Naive B cell (primary cell): Measurements from ENCODE around the gene KLK14. TPM values are rescaled to one million over a fixed set of nuclear protein-coding genes. Genes with fewer than 3 reads are reported as not detected.

Experiments
- ATAC-seq, 2 donors: fragments of 150-1000 bp; cut with Tn5 transposase; 2 replicates each; pipeline ENCODE4 v1.10.0; 2021; ENCODE audit warnings: low read depth in 2 of 2, mild to moderate bottlenecking in 2 of 2, moderate library complexity in 2 of 2
- DNase-seq: peaks from one replicate; pipeline ENCODE4 v3.0.0; 2022
- H3K27ac Mint-ChIP-seq, 6 donors: one replicate each; pipeline ENCODE4 v1.8.0; 2020 to 2022; ENCODE audit warnings: mild to moderate bottlenecking in 6 of 6, mixed read lengths in 6 of 6, moderate library complexity in 5 of 6, inconsistent platforms in 2 of 6
- H3K27me3 Mint-ChIP-seq, 3 donors: one replicate each; pipeline ENCODE4 v1.8.0; 2021 to 2022; ENCODE audit warnings: mixed read lengths in 3 of 3, mild to moderate bottlenecking in 1 of 3
- H3K36me3 Mint-ChIP-seq, 2 donors: one replicate each; pipeline ENCODE4 v1.8.0; 2020 to 2022; ENCODE audit warnings: mixed read lengths in 2 of 2, inconsistent platforms in 1 of 2, mild to moderate bottlenecking in 1 of 2
- H3K4me1 Mint-ChIP-seq, 3 donors: one replicate each; pipeline ENCODE4 v1.8.0; 2020 to 2022; ENCODE audit warnings: mixed read lengths in 3 of 3, inconsistent platforms in 1 of 3, mild to moderate bottlenecking in 1 of 3, moderate library complexity in 1 of 3
- H3K4me3 Mint-ChIP-seq, 8 donors: one replicate each; pipeline ENCODE4 v1.8.0; 2020 to 2022; ENCODE audit warnings: mild to moderate bottlenecking in 8 of 8, mixed read lengths in 8 of 8, moderate library complexity in 8 of 8, inconsistent platforms in 2 of 8
- H3K9me3 Mint-ChIP-seq, 7 donors: one replicate each; pipeline ENCODE4 v1.8.0; 2020 to 2022; ENCODE audit warnings: mixed read lengths in 7 of 7, mild to moderate bottlenecking in 5 of 7, inconsistent platforms in 2 of 7, moderate library complexity in 1 of 7
- polyA plus RNA-seq, 6 donors: library from polyadenylated mRNA; unstranded; fragments of 300-500 nt; fragmentation: Illumina TruSeq; gene quantifications; one replicate each; pipeline ENCODE4 v1.2.3, GENCODE V29; 2021; ENCODE audit warnings: low read depth in 6 of 6

KLK14 gene
- polyA plus RNA-seq, 6 donors from 2014 or later, result 0.49 TPM; not detected in 5

DNA sequence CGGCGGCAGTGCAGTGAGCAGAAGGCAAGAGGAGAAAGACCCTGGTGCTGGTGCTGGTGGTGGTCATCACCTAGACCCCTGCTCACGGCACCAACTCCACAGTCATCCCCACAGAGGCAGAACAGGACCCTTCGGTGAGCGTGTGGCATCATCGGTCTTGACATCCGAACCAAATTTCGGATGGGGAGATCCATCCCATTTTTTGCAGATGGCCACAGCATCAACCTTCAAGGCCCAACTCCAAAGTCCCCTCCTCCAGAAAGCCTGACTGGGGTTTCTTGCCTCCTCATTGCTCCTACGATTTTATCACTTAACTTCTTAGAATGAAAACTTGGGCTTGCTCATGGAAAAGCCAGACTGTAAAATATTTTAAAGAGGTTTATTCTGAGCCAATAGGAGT lies 39.2 kb downstream of the KLK14 start:
- Mint-ChIP-seq H3K36me3 (no peaks in the 10 kb centered on the region), H3K9me3 (peaks cover 0 to 8% (median 2%) of the 10 kb centered on the region in 7 donors), H3K4me3 (no peak overlapping the region), H3K27me3 (peaks cover 6 to 26% (median 16%) of the 10 kb centered on the region in 3 donors), H3K27ac (no peak overlapping the region), H3K4me1 (no peaks in the 10 kb centered on the region)
- no peak for DNase-seq
- no peak for ATAC-seq

DNA sequence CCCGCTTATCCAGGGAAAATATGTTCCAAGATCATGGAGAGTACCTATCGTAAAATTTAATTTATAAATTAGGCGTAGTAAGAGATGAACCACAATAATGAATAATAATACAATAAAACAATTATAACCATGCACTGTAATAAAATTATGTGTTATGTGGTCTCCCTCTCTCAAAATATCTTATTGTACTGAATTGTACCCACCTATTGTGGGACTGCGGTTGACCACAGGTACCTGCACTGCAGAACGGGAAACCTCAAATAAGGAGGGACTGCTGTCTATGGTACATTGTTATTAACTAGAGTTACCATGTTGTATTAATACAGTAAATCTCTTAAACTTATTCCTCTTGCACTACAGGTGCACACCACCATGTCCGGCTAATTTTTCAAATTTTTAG lies 42.5 kb downstream of the KLK14 start:
- no peaks in the 10 kb centered on the region for H3K4me1 Mint-ChIP-seq
- H3K27me3 Mint-ChIP-seq, result peaks cover 5 to 11% (median 11%) of the 10 kb centered on the region in 3 donors
- DNase-seq (no peak), ATAC-seq (no peak)
- H3K9me3 Mint-ChIP-seq, result peaks cover 0 to 8% (median 2%) of the 10 kb centered on the region in 7 donors
- H3K4me3 Mint-ChIP-seq, result no peak overlapping the region
- no peak overlapping the region for H3K27ac Mint-ChIP-seq
- H3K36me3 Mint-ChIP-seq, result no peaks in the 10 kb centered on the region

DNA sequence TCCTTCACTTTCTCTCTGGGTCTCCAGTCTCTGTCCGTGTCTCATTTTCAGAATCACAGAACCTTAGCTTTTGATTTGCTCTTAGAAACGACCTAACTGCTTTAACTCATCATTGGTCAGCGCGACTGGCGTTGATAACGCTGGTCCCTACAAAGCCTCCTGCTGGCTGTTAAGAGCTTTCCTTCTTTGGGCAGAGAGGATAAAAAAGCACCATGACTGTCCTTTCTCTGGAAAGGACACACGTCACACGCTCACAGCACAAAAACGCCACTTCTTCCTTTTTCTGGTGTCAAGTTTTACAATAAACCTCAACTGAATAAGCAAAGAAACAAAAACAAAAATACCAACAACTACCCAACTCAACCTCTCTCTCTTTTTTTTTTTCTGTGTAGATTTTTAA lies 46.2 kb downstream of the KLK14 start:
- Mint-ChIP-seq H3K9me3 (peaks cover 0 to 2% (median 0%) of the 10 kb centered on the region in 7 donors), H3K27ac (peak overlapping the region in 1 of 6 donors; percentile 56), H3K27me3 (peaks cover 9 to 34% (median 30%) of the 10 kb centered on the region in 3 donors), H3K4me3 (no peak overlapping the region), H3K4me1 (no peaks in the 10 kb centered on the region), H3K36me3 (peaks cover 0 to 3% of the 10 kb centered on the region in 2 donors)
- ATAC-seq, result no peak
- DNase-seq, result no peak

DNA sequence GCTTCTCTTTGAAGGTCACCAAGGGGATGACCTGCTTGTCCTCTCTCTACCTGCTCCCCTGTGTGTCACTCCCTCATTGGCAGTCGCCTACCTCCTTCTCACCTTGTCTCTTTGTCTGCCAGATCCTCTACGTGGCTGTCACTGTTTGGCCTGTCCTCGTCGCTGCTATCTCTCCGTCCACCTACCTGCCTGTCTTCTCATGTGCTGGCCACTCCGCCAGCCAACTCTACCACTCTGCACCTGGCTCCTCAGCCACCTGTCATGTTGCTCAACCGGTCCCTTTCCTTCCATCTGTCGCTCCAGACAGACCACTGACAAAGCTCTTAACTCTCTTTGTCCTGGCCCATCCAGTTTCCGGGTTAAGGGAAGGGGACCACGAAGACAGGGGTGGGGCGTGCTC lies 48.0 kb downstream of the KLK14 start, which contains the start of gene KLK12:
Gene KLK12 (minus strand): TSS at position 299 of the 400 bp plus-strand sequence. CDS start 381 bp downstream, outside the sequence.
- Mint-ChIP-seq H3K36me3 (peaks cover 0 to 14% of the 10 kb centered on the region in 2 donors), H3K27ac (no peak within 1 kb of the TSS), H3K4me1 (no peaks in the 10 kb centered on the region), H3K27me3 (peaks cover 15 to 46% (median 43%) of the 10 kb centered on the region in 3 donors), H3K9me3 (peaks cover 0 to 10% (median 1%) of the 10 kb centered on the region in 7 donors), H3K4me3 (no peak within 1 kb of the TSS)
- ATAC-seq, result no peak
- DNase-seq, result no peak

DNA sequence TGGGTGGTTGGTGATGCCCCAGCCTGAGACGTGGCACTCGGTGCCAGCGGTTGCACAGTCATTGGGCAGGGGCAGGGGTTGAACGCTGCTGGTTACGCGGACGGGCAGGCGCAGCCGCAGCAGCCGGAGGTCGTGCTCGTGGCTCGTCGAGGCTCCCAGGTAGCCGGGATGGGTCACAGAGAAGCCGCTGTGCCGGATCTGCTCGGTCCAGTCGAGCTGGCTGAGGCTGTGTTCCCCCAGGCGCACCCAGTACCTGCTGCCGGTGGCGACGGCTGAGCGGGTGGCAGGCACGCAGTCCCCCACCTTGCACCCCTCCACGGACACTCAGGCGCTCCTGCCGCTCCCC lies 50.8 kb downstream of the KLK14 start:
- H3K4me3 Mint-ChIP-seq, result no peak overlapping the region
- H3K4me1 Mint-ChIP-seq, result no peaks in the 10 kb centered on the region
- DNase-seq (no peak), ATAC-seq (no peak)
- peaks cover 0 to 10% (median 4%) of the 10 kb centered on the region in 7 donors for H3K9me3 Mint-ChIP-seq
- H3K27ac Mint-ChIP-seq, result peak overlapping the region in 1 of 6 donors; percentile 90
- H3K27me3 Mint-ChIP-seq, result peaks cover 30 to 57% (median 55%) of the 10 kb centered on the region in 3 donors
- peaks cover 0 to 16% of the 10 kb centered on the region in 2 donors for H3K36me3 Mint-ChIP-seq

DNA sequence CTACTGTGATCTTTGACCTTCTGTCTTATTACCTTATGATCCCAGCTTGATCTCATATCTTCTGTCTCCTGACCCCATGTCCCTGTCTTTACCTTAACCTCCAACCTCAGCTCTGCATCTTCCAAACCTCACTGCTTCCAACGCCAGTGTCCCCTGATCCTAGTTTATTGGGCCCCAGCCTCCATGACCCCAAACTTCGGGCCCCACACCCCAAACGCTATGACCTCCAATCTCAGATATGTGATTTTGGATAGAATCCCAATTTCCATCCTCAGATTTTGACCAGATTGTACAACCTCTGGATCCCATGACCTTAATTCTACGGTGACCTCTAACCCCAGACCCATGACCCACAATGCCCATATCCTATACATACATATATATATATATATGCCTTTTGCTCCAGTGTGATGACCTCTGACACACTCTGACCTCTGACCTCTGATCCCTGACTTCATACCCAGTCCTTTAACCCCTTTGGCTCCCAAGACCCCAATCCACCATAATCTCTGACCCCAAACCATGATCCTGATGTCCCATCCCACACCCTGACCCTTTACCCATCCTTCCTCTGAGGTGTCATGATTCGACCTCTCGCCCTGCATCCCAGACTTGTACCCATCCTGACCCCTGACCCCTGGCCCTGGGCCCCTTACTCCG lies 51.3 kb downstream of the KLK14 start:
- Mint-ChIP-seq H3K27ac (peak overlapping the region in 1 of 6 donors; percentile 90), H3K36me3 (peaks cover 0 to 21% of the 10 kb centered on the region in 2 donors), H3K27me3 (peaks cover 30 to 62% (median 60%) of the 10 kb centered on the region in 3 donors), H3K4me1 (peaks cover 0 to 4% (median 0%) of the 10 kb centered on the region in 3 donors), H3K4me3 (no peak overlapping the region), H3K9me3 (peaks cover 0 to 10% (median 4%) of the 10 kb centered on the region in 7 donors)
- no peak for DNase-seq
- ATAC-seq, result no peak

DNA sequence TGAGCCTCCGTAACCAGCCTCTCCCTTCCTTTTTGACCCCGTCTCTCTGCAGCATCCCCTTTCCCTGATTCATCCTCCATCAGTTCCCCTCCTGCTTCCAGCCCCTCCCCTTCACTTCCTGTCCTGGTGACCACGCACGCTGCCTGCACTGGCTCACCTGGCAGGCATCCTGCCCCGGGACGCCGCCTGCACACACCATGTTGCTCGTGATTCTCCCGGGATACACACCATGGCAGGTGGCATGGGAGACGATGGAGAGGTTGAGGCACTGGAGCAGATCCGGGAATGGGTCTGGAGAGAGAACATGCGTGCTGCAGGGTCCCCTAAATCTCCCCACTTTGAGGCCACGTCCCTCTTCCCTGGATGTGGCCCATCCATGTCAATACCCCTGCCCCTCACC lies 52.1 kb downstream of the KLK14 start:
- Mint-ChIP-seq H3K4me3 (no peak overlapping the region), H3K27me3 (peaks cover 33 to 66% (median 58%) of the 10 kb centered on the region in 3 donors), H3K27ac (no peak overlapping the region), H3K4me1 (peaks cover 0 to 4% (median 0%) of the 10 kb centered on the region in 3 donors), H3K36me3 (peaks cover 0 to 22% of the 10 kb centered on the region in 2 donors), H3K9me3 (peaks cover 0 to 10% (median 4%) of the 10 kb centered on the region in 7 donors)
- ATAC-seq (no peak), DNase-seq (no peak)

DNA sequence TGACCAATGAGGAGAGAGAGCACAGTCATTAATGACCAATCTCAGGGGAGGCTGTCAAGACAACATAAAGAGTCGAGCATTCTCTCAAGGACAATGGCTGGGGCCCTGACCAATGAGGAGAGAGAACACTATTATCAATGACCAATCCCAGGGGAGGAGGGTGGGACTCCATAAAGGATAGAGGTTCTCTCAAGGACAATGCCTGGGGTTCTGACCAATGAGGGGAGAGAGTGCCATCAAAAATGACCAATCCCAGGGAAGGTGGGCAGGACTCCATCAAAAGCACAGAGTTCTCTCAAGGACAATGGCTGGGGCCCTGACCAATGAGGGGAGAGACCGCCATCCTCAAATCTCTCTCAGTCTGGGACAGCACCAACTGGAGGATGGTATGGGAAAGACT lies 53.0 kb downstream of the KLK14 start:
- H3K4me3 Mint-ChIP-seq, result no peak overlapping the region
- ATAC-seq (no peak), DNase-seq (no peak)
- H3K27me3 Mint-ChIP-seq, result peaks cover 40 to 66% (median 58%) of the 10 kb centered on the region in 3 donors
- peaks cover 0 to 10% (median 4%) of the 10 kb centered on the region in 7 donors for H3K9me3 Mint-ChIP-seq
- peaks cover 0 to 22% of the 10 kb centered on the region in 2 donors for H3K36me3 Mint-ChIP-seq
- H3K4me1 Mint-ChIP-seq, result peaks cover 0 to 4% (median 0%) of the 10 kb centered on the region in 3 donors
- H3K27ac Mint-ChIP-seq, result no peak overlapping the region

Other genes starting within 250 kb of the KLK14 start
- not detected for gene KLK15, start 249.3 kb downstream of the KLK14 start, polyA plus RNA-seq
- gene KLK3, start 228.0 kb downstream of the KLK14 start, polyA plus RNA-seq, result not detected
- under 1 TPM in 2 of 6 donors, not detected in 4; 0.36 to 0.47 TPM for gene KLK2, start 209.4 kb downstream of the KLK14 start, polyA plus RNA-seq
- gene KLK4, start 171.5 kb downstream of the KLK14 start, polyA plus RNA-seq, result under 1 TPM in 1 of 6 donors, not detected in 5; 0.56 TPM
- not detected for gene KLK5, start 129.8 kb downstream of the KLK14 start, polyA plus RNA-seq
- gene KLK6, start 113.3 kb downstream of the KLK14 start, polyA plus RNA-seq, result not detected
- not detected for gene KLK7, start 99.0 kb downstream of the KLK14 start, polyA plus RNA-seq
- gene KLK8, start 81.3 kb downstream of the KLK14 start, polyA plus RNA-seq, result not detected
- gene KLK10, start 63.2 kb downstream of the KLK14 start, polyA plus RNA-seq, result not detected
- not detected for gene KLK11, start 56.3 kb downstream of the KLK14 start, polyA plus RNA-seq
- not detected for gene KLK12, start 47.9 kb downstream of the KLK14 start, polyA plus RNA-seq
- not detected for gene KLK13, start 17.8 kb downstream of the KLK14 start, polyA plus RNA-seq
- gene CTU1, start 25.5 kb upstream of the KLK14 start, polyA plus RNA-seq, result 1 to 10 TPM; 1.8 to 5.6 (median 4.2) TPM
- gene SIGLEC9, start 42.0 kb upstream of the KLK14 start, polyA plus RNA-seq, result 1 to 10 TPM in 1 of 6 donors, under 1 TPM in 1, not detected in 4; 0.25 to 1.3 TPM
- gene SIGLEC7, start 59.4 kb upstream of the KLK14 start, polyA plus RNA-seq, result under 1 TPM in 3 of 6 donors, not detected in 3; 0.22 to 0.32 (median 0.23) TPM
- 1 to 10 TPM in 1 of 6 donors, under 1 TPM in 3, not detected in 2; 0.60 to 3.6 (median 0.85) TPM for gene CD33, start 142.2 kb upstream of the KLK14 start, polyA plus RNA-seq
- not detected for gene SIGLECL1, start 168.2 kb upstream of the KLK14 start, polyA plus RNA-seq
- gene IGLON5, start 228.8 kb upstream of the KLK14 start, polyA plus RNA-seq, result not detected